Endometrial microvascular endothelial cells (primary cell): ENCODE results near the gene PKP3. TPM values are rescaled to one million over a fixed set of nuclear protein-coding genes. Genes with fewer than 3 reads are reported as not detected.
"Not testable (repeated sequence)": the region's sequence is repeated elsewhere in the genome, so short reads cannot be mapped to it uniquely, and the experiment has no call there.

Experiments
- in situ Hi-C: cut with HindIII; loops from 2 replicates; pipeline ENCODE4 v1.10.0; 2017; ENCODE audit warnings: low sequenced_read_pairs, low pct_unique_long_range_greater_than_20kb; ENCODE audit errors: inconsistent ontology term
- total RNA-seq: library from RNA; depleted of rRNA; stranded (reverse); fragments of >200 nt; gene quantifications from one replicate; pipeline ENCODE4 v1.2.3, GENCODE V29; 2015; ENCODE audit errors: inconsistent ontology term

Gene PKP3
- total RNA-seq, 1 donor from 2014 or later, result not detected

- in situ Hi-C loops, result no loop called here
These were observed 39.6 kb downstream of the PKP3 start for GRCh38 chr11:433641-434040.

GRCh38 chr11:434496-434895, 40.5 kb downstream of the PKP3 start:
- in situ Hi-C loops, result no loop called here

GRCh38 chr11:434999-435740, 41.2 kb downstream of the PKP3 start:
- in situ Hi-C loops, result not testable (repeated sequence)

- in situ Hi-C loops, result no loop called here
These were observed 43.3 kb downstream of the PKP3 start for GRCh38 chr11:437228-437870.

- in situ Hi-C loops, result no loop called here
These were observed 44.3 kb downstream of the PKP3 start for GRCh38 chr11:438101-438844.

- in situ Hi-C loops, result no loop called here
These were observed 45.5 kb downstream of the PKP3 start for GRCh38 chr11:439315-440064.

- in situ Hi-C loops, result no loop called here
These were observed 46.3 kb downstream of the PKP3 start for GRCh38 chr11:440065-441042.

- in situ Hi-C loops, result no loop called here
These were observed 47.0 kb downstream of the PKP3 start for GRCh38 chr11:441043-441417.

- in situ Hi-C loops, result no loop called here
These were observed 47.6 kb downstream of the PKP3 start, which contains the start of gene ANO9 for GRCh38 chr11:441418-442274. Gene ANO9, minus strand, starts transcription at chr11:442011. Its CDS starts 85 bp downstream, at chr11:441926.

GRCh38 chr11:442611-443081, 48.6 kb downstream of the PKP3 start:
- in situ Hi-C loops, result no loop called here

GRCh38 chr11:443542-444199, 49.7 kb downstream of the PKP3 start:
- in situ Hi-C loops, result no loop called here

- in situ Hi-C loops, result no loop called here
These were observed 50.6 kb downstream of the PKP3 start for GRCh38 chr11:444396-445144.

- in situ Hi-C loops, result no loop called here
These were observed 52.0 kb downstream of the PKP3 start for GRCh38 chr11:445765-446588.

- in situ Hi-C loops, result no loop called here
These were observed 52.9 kb downstream of the PKP3 start for GRCh38 chr11:446891-447290.
